SW 1271 (cell line): ENCODE data around the gene GCG.

Source experiments
- DNase-seq, 2 experiments: peaks; one replicate each; lab custom pipeline; 2025; lab: John Stamatoyannopoulos, UW

GCG gene

GRCh38 chr2:162152147-162152546 lies at the start of gene GCG:
TSS of gene GCG (minus strand) at chr2:162152247. CDS start at chr2:162149178, 3,069 bp downstream.
- no peak for DNase-seq

DNA sequence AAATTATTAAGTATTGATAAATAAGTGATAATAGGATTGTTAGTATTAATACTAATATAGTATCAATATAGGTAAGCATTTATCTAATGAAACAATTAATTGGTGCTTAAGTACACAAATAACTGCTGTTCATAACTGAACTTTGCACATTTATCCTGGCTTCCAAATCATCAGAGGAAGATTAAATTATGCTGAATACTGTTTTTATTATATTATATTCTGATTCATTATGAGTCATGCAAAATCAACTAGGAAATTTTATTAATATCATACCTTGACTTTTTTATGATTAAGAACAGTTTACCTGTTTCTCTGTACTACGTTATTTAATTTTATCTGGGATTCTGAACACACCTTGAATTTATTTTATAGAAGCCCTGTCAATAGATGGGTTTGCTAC lies 48.6 kb upstream of the GCG start:
- no peak for DNase-seq

GRCh38 chr2:162199913-162200312 lies 47.9 kb upstream of the GCG start:
- DNase-seq: no peak

DNA sequence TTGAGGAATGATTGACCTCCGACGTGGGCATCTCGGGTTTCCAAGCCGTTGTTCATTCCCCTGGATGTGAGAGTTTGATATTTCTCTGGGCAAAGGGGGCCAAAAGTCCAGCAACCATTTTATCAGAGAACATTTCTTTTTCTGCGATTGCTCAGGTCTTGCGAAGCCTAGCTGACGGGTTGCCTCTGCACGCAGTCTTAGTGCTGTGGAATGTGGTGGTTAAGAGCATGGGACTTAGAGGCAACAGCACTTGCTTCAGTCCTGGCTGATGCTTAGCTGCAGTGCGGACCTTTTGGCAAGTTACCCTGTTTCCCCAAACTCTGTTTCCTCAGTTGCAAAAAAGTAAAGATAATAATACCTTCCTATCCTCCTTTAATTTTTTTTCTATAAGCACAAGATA lies 46.2 kb upstream of the GCG start:
- DNase-seq: no peak

DNA sequence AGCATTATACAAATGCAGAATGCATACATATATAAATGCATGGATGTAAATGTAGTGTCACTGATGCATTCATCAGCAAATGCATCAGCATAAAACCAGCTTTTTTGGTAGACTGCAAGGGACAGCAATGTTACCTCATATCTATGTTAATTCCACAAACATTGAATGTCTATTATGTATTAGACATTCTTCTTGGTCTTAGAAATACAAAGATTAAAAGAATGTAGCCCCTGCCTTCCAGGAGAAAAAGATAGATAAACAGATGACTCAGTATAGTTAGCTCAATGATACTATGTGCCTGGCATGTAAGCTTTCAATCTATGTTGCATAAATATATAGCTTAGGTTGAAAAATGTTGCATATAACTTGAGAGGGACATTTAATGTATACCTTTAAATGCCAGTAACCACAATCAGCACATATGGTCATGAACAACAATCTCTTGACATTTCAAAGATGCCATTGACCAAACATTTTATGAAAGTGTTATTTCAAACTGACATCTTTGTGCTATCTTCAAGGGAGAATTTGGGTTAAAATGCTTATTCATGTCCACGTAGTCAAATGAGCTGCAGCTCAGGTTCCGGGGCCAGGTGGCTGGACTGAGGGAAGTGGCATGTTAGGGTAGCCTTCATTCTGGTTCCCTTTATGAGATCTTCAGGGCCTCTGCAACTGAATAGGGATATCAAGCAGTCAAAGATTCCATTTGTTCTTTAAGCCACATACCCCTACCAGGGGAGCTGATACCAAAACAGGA lies 45.2 kb upstream of the GCG start:
- DNase-seq: no peak

GRCh38 chr2:162196638-162197037 lies 44.6 kb upstream of the GCG start:
- DNase-seq: no peak

- no peak for DNase-seq
Measured at GRCh38 chr2:162188451-162188850, 36.4 kb upstream of the GCG start.

DNA sequence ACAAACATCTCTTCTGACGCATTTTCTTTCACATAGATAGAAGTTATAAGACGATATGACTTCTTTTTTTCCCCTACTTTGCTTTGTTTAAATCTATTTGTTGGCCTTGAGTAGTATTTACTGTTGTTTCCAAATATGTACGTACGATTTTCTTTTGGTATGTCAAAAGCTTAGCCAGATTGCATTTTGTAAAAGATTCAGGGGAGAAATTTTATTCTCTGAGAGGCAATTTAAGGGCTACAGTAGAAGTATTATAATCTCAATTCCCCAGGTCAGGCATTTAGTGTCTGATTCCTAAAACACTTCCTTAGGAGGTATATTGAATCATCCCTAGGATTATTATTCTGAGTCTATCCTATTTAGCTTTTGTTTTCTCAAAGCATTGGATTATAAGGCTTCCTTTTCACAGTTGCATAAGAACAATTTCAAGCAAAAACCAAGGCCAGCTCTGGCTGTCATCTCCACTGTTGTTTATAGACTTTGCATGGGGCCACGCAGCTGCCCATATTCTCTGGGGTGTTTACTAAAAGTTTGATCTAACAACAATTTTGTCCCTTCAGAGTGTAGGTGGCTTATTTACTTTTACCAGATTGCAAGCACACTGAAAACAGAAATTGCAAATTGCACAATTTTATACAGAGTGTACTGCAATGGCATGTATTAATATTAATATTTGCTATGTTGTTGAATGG lies 33.6 kb upstream of the GCG start:
- no peak for DNase-seq

DNA sequence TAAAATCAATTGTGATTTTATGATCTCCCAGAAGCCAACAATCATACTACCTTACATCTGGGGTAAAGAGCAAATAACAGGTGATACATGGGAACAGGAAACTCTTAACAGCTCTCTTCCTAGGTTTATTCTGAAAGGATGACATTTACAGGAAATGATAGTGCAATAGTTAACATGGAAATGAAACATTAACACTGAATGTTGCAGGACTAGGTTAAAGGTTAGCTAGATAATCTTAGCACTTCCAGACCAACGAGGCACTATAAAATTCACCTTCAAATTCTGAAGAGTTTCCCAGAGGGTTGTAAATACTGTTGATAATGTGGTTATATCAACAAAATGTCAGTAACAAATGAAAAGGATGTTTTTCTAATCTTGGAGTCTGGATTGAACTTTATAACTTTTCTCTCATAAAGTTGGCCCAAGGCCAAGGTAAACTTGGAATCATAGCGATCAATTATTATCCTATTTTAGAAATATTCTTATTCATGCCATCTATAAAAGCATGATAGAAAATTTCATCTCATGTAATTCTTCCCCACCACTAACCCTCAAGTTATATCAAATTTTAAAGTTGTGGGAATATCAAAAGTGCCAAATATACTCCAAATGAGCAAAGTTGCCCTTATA lies 32.9 kb upstream of the GCG start:
- no peak for DNase-seq

- no peak for DNase-seq
Measured at GRCh38 chr2:162184359-162184758, 32.3 kb upstream of the GCG start.

GRCh38 chr2:162182395-162182794 lies 30.3 kb upstream of the GCG start:
- DNase-seq: no peak

GRCh38 chr2:162177301-162177700 lies 25.3 kb upstream of the GCG start:
- DNase-seq: no peak

- no peak for DNase-seq
Measured at GRCh38 chr2:162175714-162176113, 23.7 kb upstream of the GCG start.

DNA sequence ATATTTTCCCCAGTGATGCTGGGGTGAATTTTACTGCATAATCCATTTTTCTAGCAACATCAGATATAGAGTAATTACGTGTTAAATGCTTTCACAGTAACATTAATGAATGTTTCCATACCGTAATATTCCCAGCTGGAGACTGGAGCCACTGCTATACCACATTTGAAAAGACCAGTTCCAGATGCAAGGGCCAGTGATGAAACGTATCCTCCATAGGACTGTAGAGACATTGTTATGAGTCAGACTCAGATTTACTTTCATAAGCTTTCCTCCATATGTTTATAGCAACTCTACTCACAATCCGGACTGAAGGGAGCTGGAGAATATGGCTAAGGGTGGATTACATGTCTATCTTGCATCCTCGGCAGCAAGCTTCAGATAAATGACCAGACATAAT lies 22.7 kb upstream of the GCG start:
- DNase-seq: no peak

GRCh38 chr2:162172802-162173370 lies 20.8 kb upstream of the GCG start:
- no peak for DNase-seq

- no peak for DNase-seq
Measured at GRCh38 chr2:162166745-162167144, 14.7 kb upstream of the GCG start.

GRCh38 chr2:162166174-162166573 lies 14.1 kb upstream of the GCG start:
- no peak for DNase-seq

GRCh38 chr2:162164802-162165201 lies 12.8 kb upstream of the GCG start:
- no peak for DNase-seq

GRCh38 chr2:162159446-162159845 lies 7.4 kb upstream of the GCG start:
- no peak for DNase-seq

- no peak for DNase-seq
Measured at GRCh38 chr2:162156149-162156548, 4.1 kb upstream of the GCG start.

DNA sequence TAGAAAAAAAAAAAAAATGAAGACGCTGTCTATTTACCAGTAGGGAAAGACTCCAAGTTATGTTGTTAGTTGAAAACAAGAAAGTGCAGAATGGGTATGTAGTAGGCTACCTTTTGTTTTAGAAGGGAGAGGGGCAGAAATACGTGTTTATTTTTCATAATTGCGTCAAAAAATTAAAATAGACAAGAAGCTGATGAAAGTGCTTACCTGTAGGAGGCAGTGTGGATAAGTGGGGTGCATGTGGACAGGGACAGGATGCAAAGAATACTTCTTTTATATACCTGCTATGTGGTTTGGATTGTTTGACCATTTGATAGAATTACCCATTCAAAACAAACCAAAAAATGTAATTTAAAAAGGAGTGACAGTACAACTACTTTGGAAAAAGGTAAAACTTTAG lies 3.0 kb upstream of the GCG start:
- no peak for DNase-seq

- DNase-seq: peak in 1 of 2 experiments; percentile 59
Measured at GRCh38 chr2:162153608-162154224, 1.7 kb upstream of the GCG start.
